ENCODE data around the gene CNPY2.
"Not testable (repeated sequence)": the region's sequence is repeated elsewhere in the genome, so short reads cannot be mapped to it uniquely, and the experiment has no call there.

Gene CNPY2

DNA sequence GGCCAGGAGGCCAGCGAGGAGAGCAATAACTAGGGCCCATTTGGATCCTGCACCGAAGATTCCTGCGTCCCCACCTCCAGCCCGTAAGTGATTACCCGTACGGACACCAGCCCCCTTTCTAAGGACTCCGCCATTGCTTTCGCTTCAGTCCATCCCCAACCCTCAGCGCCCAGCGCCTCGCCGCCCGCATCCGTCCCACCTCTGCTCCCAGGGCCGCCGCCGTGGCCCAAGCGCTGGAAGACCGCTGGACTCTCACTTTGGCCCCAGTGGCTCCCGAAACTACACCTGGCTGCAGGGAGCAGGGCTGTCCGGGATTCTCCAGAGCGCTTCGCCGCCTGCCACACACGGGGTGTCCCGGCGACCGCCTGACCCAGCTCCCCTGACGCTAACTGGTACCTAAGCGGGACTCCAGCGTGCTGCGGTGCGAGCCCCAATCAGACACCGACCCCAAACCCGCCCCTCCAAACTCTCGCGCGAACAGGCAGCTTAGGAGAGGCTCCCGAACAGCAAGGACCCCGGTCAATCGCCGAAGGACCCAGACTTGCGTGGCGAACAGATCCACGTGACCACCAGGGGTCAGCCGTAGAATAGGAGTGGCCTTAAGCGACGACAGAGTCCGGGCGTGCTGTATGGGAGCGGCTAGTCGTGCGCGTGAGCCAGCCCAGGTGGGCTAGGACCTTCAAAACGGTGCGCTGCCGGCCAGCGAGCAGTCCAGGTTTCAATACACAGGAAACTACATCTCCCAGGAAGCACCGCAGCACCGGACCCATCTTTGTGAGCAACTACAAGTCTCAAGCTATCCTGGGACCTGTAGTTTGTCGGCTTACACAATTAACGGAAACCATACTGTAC, at the start of gene CNPY2:
Gene CNPY2 (minus strand): TSS at position 367 of the 852 bp plus-strand sequence. CDS start 771 bp downstream, outside the sequence.
- peak; percentile 93 for DNase-seq

GRCh38 chr12:56362130-56363059, 46.6 kb upstream of the CNPY2 start, which contains the start of gene APOF:
TSS of gene APOF (minus strand) at chr12:56362857. CDS start at chr12:56362745, 112 bp downstream.
- DNase-seq, result no peak

DNA sequence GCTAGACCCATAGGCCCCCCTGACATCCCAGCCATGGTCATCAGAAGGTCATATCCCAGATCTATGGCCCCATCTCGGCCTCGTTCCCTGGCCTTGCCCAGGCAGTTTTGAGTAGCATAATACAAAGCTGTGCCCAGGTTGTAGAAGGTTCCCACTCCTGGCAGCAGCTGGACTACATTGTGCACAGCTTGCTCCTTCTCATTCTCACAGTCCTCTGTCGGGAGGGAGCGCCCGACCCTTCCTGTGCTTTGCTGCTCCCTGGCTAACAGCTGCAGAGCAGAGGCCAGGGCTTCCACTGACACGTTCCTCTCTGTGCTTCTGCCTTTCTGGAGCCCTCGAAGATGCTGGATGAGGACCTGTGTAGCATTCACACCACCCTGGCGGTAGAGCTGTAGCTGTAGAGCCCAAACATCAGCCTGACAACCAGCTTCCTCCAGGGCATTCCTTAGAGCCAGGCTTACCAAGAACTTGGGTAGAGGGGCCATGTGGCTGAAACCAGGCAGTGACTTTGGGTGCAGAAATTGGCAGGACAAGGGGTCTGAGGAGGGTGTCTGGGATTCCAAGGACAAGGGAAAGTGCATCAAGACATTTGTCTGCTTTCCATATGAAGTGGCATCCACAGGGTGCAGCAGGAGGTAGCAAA, 45.8 kb upstream of the CNPY2 start:
- DNase-seq, result no peak

DNA sequence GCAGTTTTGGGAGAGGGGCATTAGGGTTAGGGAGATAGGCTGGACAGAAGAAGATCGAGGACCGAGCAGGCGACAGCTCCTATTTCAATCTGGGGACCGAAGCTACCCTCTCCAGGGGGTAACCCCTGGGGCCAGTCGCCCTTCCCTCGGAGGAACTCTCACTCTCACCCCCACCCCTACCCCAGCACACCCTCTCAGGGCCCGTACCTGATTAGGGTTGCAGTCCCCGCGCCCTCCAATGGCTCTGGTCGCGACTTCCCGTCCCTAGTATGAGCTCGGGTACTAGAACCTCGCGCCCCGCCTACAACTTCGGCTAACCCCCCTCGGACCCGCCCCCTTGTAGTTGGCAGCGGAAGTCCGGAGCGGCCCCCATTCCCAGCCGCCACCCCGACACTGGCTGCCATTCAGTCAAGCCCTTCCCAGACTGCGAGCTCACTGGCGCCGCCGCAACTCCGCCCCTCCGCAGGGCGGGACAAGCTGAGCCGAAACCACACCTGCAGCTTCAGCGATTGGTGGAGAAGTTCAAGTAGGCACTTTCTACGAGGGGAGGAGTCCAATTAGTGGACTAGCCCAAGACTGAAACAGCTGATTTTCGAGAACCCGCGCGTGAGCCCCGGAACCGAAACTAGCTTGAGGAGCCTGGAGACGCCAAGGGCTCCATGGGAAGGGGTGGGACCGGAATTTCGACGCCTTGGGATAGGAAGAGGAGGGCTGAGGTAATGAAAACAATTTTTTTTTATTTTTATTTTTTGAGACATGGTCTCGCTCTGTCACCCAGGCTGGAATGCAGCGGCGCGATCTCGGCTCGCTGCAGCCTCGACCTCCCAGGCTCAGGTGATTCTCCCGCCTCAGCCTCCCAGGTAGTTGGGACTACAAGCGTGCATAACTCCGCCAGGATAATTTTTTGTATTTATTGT, 44.3 kb upstream of the CNPY2 start, which contains the start of gene STAT2:
Gene STAT2 (minus strand): TSS at position 257 of the 917 bp plus-strand sequence. CDS start 3,536 bp downstream, outside the sequence.
- peak; percentile 99 for DNase-seq

GRCh38 chr12:56358836-56359532, 43.2 kb upstream of the CNPY2 start:
- no peak for DNase-seq

DNA sequence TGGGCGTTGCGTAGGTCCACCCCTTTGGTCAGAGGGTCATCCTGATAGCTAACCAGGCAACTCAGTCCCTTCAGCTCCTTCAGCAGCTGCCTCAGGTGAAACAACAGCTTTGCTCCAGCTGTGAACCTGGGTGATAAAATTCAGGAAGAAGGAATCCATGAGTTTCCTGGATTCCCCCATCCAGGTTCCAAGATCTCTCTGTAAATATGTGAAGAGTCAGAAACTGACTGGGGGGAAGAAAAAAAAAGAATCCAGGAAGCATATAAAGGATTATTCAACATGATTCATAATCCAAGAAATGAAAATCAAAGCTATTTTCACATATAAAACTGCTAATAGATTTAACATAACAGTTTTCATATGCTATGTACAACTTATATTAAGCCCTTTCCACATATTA, 35.5 kb upstream of the CNPY2 start:
- DNase-seq, result no peak

GRCh38 chr12:56350662-56351061, 34.9 kb upstream of the CNPY2 start:
- no peak for DNase-seq

DNA sequence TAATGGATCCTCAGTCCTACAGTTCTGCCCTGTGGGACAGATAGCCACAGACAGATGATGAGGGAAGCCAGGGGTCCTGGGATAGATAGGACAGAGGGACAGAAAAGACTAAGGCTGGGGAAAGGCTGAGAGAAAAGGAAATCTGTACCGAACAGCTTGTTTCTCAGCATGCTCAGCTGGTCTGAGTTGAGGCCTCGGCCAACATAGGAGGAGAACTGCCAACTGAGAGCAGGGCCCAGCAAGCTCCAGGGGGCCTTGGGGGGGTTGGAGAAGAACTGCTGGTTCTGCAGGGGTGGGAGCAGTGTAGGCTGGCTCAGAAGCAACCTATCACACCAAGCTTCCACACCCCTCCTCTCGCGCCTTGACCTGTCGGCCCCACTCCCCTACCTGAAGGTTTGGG, 33.0 kb upstream of the CNPY2 start:
- DNase-seq, result no peak

DNA sequence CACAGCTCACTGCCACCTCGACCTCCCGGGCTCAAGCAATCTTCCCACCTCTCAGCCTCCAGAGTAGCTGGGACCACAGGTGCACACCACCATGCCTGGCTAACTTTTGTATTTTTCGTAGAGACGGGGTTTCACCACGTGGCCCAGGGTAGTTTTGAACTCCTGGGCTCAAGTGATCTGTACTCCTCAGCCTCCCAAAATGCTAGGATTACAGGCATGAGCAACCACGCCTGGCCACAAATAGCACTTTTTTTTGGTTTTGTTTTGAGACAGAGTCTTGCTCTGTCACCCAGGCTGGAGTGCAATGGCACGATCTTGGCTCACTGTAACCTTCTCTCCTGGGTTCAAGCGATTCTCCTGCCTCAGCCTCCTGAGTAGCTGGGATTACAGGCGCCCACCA, 31.5 kb upstream of the CNPY2 start:
- not testable (repeated sequence) for DNase-seq

- DNase-seq, result peak; percentile 42
Observed at GRCh38 chr12:56346675-56347074, 30.9 kb upstream of the CNPY2 start.

- not testable (repeated sequence) for DNase-seq
Observed at GRCh38 chr12:56342290-56342689, 26.5 kb upstream of the CNPY2 start.

- DNase-seq, result no peak
Observed at GRCh38 chr12:56341616-56342015, 25.8 kb upstream of the CNPY2 start.

DNA sequence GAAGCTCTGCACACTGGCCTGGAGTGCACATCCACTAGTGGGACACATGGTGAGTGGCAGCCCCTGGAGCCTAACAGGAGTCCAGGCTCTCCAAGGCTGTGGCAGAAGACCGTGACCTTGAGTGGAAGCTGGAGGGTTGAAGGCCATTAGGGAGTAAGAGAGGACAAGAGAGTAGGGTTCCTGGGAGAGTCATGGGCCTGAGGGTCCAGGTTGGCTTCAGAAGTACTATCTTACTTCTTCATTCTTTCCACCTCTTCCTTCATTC, 23.3 kb upstream of the CNPY2 start:
- no peak for DNase-seq

- peak; percentile 88 for DNase-seq
Observed at GRCh38 chr12:56338308-56339157, 22.7 kb upstream of the CNPY2 start, which contains the start of gene IL23A. TSS of gene IL23A (plus strand) at chr12:56338884. CDS start at chr12:56339045, 161 bp downstream.

DNA sequence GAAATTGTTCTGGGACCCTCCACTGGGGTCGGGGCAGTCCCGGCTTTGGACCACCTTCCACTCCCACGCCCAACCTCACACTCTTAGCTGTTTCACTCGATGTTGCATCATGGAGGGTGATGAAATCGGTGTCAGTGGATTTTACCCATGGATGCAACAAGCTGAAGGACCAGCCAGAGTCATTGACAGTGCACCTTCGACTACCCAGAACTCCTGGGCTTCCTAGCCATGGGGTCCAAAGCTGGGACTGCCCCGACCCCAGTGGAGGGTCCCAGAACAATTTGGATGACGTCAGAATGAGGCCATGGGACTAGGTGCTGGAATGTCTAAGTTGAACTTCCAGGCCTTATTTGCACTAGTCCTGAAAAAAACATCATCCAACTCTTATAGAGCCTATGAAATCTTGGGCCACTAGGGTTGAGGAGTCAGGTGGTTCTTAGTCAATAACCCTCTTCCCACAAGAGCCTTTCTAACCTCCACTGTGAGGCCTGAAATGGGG, 22.0 kb upstream of the CNPY2 start:
- no peak for DNase-seq

GRCh38 chr12:56336361-56337167, 20.8 kb upstream of the CNPY2 start:
- no peak for DNase-seq

GRCh38 chr12:56335527-56335926, 19.7 kb upstream of the CNPY2 start:
- DNase-seq, result not testable (repeated sequence)

DNA sequence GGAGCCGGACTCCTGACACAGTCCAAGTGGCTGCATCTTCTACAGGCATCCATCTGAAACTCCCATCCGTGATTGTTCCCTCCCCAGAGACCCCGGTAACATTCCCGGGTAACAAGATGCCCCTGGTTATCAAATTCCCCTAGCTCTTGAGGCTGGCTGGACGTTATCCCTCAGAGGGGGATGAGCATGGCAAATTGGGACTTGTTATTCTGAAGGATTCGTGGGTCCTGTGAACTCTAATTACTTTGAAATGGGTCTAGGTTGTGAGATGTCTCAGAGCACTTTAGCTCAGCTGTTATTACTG, 18.7 kb upstream of the CNPY2 start:
- DNase-seq, result no peak

Data from CD4-positive, alpha-beta T cell treated with Interleukin-17A for 4 hours (primary cell).